Brain microvascular endothelial cell (primary cell): ENCODE data around the gene PALM.
A peak's percentile ranks its signal among the peaks of the same experiment; 100 is the strongest.

Source experiments
- DNase-seq: peaks from one replicate; pipeline ENCODE4 v3.0.0-alpha.2; 2020
- H3K27ac ChIP-seq: fragments of 250-450 bp; sonication (Bioruptor Pico); 2 replicates; pipeline ENCODE4 v1.5.1; 2020; ENCODE audit warnings: mild to moderate bottlenecking, moderate library complexity
- H3K27me3 ChIP-seq: fragments of 250-450 bp; sonication (Bioruptor Pico); replicated peaks from 2 replicates; pipeline ENCODE4 v1.5.1; 2020; ENCODE audit warnings: mild to moderate bottlenecking
- H3K36me3 ChIP-seq: fragments of 250-450 bp; sonication (Bioruptor Pico); replicated peaks from 2 replicates; pipeline ENCODE4 v1.5.1; 2020; ENCODE audit warnings: mild to moderate bottlenecking
- H3K4me3 ChIP-seq: 2 replicates; pipeline ENCODE4 v1.5.1; 2011; ENCODE audit warnings: low read depth, mild to moderate bottlenecking, control low read depth, low read length, moderate library complexity
- CTCF ChIP-seq: IDR thresholded peaks from 2 replicates; pipeline ENCODE4 v1.5.1; 2011; ENCODE audit warnings: low read depth, mild to moderate bottlenecking, moderate library complexity, low read length, control low read depth, inconsistent platforms; ENCODE audit errors: missing control alignments
- in situ Hi-C: cut with HindIII; loops from 2 replicates; pipeline ENCODE4 v1.10.0; 2017; ENCODE audit warnings: low sequenced_read_pairs, low pct_ligation_motif_present

The PALM gene

GRCh38 chr19:678791-679388 lies 29.8 kb upstream of the PALM start:
- Histone ChIP-seq H3K36me3 (peaks cover 12% of the 10 kb centered on the region), H3K27me3 (no peaks in the 10 kb centered on the region), H3K27ac (peak overlapping the region; percentile 97), H3K4me3 (peak overlapping the region; percentile 57)
- in situ Hi-C loops = no loop called here
- no peak for DNase-seq
- TF ChIP-seq CTCF = no peak

- no peaks in the 10 kb centered on the region for H3K27me3 ChIP-seq
- in situ Hi-C loops = no loop called here
- no peak for DNase-seq
- peak overlapping the region; percentile 97 for H3K27ac ChIP-seq
- H3K4me3 ChIP-seq = peak overlapping the region; percentile 57
- no peak for TF ChIP-seq CTCF
- peaks cover 12% of the 10 kb centered on the region for H3K36me3 ChIP-seq
Observed at GRCh38 chr19:679418-680286, 29.1 kb upstream of the PALM start.

- H3K27ac ChIP-seq = peak overlapping the region; percentile 97
- in situ Hi-C loops = no loop called here
Observed at GRCh38 chr19:680287-681028, 28.3 kb upstream of the PALM start.

GRCh38 chr19:681029-682019 lies 27.4 kb upstream of the PALM start:
- H3K27me3 ChIP-seq = no peaks in the 10 kb centered on the region
- no peak for DNase-seq

More at GRCh38 chr19:680287-681028, 28.3 kb upstream of the PALM start:
- Histone ChIP-seq H3K36me3 (peaks cover 12% of the 10 kb centered on the region), H3K27me3 (no peaks in the 10 kb centered on the region), H3K4me3 (peak overlapping the region; percentile 57)
- peak; percentile 17 for TF ChIP-seq CTCF
- DNase-seq = peak; percentile 99

More at GRCh38 chr19:681029-682019, 27.4 kb upstream of the PALM start:
- Histone ChIP-seq H3K27ac (peak overlapping the region; percentile 89), H3K4me3 (no peak overlapping the region), H3K36me3 (peaks cover 12% of the 10 kb centered on the region)
- in situ Hi-C loops = no loop called here
- TF ChIP-seq CTCF = no peak
